Activated naive CD4-positive, alpha-beta T cell treated with anti-CD3 and anti-CD28 coated beads, Interleukin-2, amount 10 ng/mL, durations not matched to agents 7 days and 5 days (primary cell): ENCODE data around the gene OLFML1.

Experiments
- CTCF ChIA-PET: fragments of 350-600 bp; sonication (Branson Sonifier 250); formaldehyde crosslinking; loops from one replicate; lab custom pipeline; 2021; ENCODE audit warnings: antibody characterized with exemption; lab: Charles Lee
- DNase-seq: peaks from one replicate; pipeline ENCODE4 v3.0.0-alpha.2; 2020
- H3K27ac Mint-ChIP-seq: one replicate; pipeline ENCODE4 v1.8.0; 2021; ENCODE audit warnings: mild to moderate bottlenecking, moderate library complexity, mixed read lengths
- H3K27me3 Mint-ChIP-seq: one replicate; pipeline ENCODE4 v1.8.0; 2021; ENCODE audit warnings: mild to moderate bottlenecking, mixed read lengths
- H3K36me3 Mint-ChIP-seq: one replicate; pipeline ENCODE4 v1.8.0; 2021; ENCODE audit warnings: mixed read lengths
- H3K4me1 Mint-ChIP-seq: one replicate; pipeline ENCODE4 v1.8.0; 2021; ENCODE audit warnings: mixed read lengths
- H3K4me3 Mint-ChIP-seq: one replicate; pipeline ENCODE4 v1.8.0; 2021; ENCODE audit warnings: mild to moderate bottlenecking, moderate library complexity, mixed read lengths
- H3K9me3 Mint-ChIP-seq: one replicate; pipeline ENCODE4 v1.8.0; 2021; ENCODE audit warnings: mixed read lengths

The OLFML1 gene

DNA sequence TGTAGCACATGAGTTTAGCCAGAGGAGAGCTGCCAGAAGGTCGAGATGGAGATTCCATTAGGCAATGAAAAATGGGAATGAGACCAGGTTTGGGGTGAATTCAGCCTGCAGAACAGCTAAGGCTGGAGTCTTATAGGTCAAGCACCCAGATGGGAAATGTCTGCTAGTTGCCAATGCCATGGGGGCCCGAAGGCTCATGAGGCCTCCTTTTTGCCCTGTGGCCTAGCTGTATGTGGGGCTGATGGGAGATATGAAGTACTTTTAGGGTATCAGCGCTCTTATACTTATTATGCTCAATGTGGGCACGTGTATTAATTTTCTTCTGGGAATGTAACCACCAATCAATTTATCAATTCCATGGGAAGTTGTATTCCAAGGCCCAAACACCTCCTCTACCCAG is 37.2 kb downstream of the OLFML1 start:
- H3K4me3 Mint-ChIP-seq: no peak overlapping the region
- no peak overlapping the region for H3K27ac Mint-ChIP-seq
- peaks cover 9% of the 10 kb centered on the region for H3K27me3 Mint-ChIP-seq
- H3K36me3 Mint-ChIP-seq: peaks cover 34% of the 10 kb centered on the region
- H3K4me1 Mint-ChIP-seq: peaks cover 57% of the 10 kb centered on the region
- DNase-seq: no peak
- H3K9me3 Mint-ChIP-seq: peaks cover 5% of the 10 kb centered on the region
- CTCF ChIA-PET: interaction anchor here (2.9 to 5.1 kb wide), 2 partner anchors 11 to 15 kb away, joined by 14 to 31 read pairs; partner anchors contain the start of gene PPFIBP2

DNA sequence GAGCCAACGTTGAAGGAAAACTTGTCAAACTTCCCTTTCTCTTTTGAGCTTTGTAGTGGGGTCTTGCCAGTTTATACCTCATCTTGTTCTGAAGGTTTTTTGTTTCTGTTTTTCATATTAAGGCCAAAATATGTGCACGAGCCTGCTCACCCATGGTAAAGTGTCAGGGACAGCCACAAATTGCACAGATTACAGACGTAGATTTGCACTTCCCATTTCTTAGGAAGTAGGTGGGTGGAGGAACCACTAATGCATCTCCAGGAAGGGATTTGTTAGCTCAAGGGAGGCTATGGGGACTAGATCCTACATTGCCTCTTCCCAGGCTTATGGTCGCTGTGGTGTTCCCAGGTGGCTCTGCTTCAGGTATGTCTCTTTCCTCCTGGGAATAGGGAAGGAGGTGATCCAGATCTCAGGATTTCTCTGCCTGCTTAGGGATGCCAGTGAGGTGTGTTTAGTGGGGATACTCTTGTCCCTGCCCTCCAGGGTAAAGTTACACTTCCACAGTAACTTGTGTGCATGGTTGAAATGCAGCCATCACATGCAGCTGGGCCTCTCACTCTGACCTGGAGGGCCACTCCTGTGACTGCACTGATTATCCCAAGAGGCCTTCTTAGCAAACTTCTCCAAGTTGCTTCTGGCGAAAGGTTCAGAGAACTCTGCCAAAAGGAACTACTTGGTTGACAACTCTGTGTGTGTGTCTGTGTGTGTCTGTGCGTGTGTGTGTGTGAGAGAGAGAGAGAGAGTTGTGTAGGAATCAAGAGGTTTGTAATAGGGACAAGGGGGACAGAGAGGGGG is 38.3 kb downstream of the OLFML1 start:
- no peak for DNase-seq
- Mint-ChIP-seq H3K27ac (no peak overlapping the region), H3K27me3 (peaks cover 8% of the 10 kb centered on the region), H3K4me3 (no peak overlapping the region), H3K36me3 (peaks cover 27% of the 10 kb centered on the region), H3K9me3 (peaks cover 2% of the 10 kb centered on the region), H3K4me1 (peaks cover 64% of the 10 kb centered on the region)
- CTCF ChIA-PET: interaction anchor here (0.9 to 5.1 kb wide), 2 partner anchors 12 to 132 kb away, joined by 3 to 31 read pairs; partner anchors contain the start of gene PPFIBP2

DNA sequence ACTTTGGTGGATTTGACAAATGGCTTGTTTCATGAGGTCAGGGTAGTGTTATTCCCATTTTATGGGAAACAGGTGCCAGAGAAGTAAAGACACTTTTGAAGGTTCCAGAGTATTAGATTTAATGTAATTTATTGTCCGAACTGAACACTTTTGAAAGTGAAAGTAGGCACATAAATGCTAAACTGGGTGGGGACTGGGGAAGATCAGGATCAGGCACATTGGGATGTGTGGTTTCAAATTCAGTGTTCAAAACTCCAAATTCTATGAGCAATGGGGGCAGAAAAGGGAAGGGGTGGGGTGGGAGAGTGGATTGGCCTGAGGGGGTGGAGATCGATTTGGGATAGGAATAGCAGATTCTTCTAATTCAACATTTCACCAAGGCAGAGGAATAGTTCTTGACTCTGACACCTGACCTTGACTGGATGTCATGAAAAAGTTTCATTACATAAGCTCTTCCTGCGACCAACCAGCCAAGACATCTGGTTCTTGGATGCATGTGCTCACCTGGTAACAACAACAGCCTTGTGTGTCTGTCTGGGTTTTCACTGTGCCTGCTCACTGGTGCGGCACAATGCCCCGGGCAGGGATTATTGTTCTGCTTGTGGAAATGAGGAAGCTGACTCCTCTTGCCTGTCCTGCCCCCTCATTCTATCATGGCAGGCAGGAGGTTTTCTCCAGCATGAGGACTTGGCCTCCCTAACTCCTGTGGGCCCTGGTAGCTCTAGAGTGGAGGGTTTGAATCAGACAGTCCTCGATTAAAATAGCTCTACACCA is 39.3 kb downstream of the OLFML1 start:
- Mint-ChIP-seq H3K4me1 (peaks cover 69% of the 10 kb centered on the region), H3K9me3 (no peaks in the 10 kb centered on the region), H3K27ac (peak overlapping the region; percentile 42), H3K36me3 (peaks cover 24% of the 10 kb centered on the region), H3K4me3 (no peak overlapping the region), H3K27me3 (peaks cover 9% of the 10 kb centered on the region)
- CTCF ChIA-PET: interaction anchor here (5.1 kb wide), 1 partner anchor 13 kb away, joined by 31 read pairs; the partner anchor contains the start of gene PPFIBP2
- DNase-seq: no peak

DNA sequence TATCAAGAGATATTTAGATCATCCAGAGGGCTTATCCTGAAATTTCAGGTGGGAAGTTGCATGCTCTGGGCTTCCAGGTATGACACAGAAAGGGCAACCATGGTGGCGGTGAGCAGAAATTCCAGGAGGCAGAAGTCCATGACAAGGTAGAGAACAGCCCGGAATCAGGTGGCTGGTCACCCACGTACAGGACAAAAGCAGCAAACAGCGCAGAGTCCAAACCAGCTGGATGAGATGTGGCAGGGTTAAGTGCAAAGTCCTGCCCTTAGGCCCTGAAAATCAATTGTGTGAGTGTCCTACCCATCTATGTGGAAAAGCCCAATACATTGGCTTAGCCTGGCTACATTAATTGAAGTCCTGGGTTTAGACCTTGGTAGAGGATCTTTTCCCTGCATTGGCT is 40.1 kb downstream of the OLFML1 start:
- CTCF ChIA-PET: no interaction called here
- no peak for DNase-seq
- Mint-ChIP-seq H3K27me3 (peaks cover 9% of the 10 kb centered on the region), H3K9me3 (no peaks in the 10 kb centered on the region), H3K36me3 (peaks cover 22% of the 10 kb centered on the region), H3K27ac (no peak overlapping the region), H3K4me1 (peaks cover 76% of the 10 kb centered on the region), H3K4me3 (no peak overlapping the region)

GRCh38 chr11:7527029-7527428 is 41.7 kb downstream of the OLFML1 start:
- peaks cover 9% of the 10 kb centered on the region for H3K27me3 Mint-ChIP-seq
- CTCF ChIA-PET: no interaction called here
- H3K27ac Mint-ChIP-seq: peak overlapping the region; percentile 75
- peak overlapping the region; percentile 48 for H3K4me3 Mint-ChIP-seq
- peaks cover 28% of the 10 kb centered on the region for H3K36me3 Mint-ChIP-seq
- peak; percentile 81 for DNase-seq
- H3K9me3 Mint-ChIP-seq: no peaks in the 10 kb centered on the region
- peaks cover 87% of the 10 kb centered on the region for H3K4me1 Mint-ChIP-seq

DNA sequence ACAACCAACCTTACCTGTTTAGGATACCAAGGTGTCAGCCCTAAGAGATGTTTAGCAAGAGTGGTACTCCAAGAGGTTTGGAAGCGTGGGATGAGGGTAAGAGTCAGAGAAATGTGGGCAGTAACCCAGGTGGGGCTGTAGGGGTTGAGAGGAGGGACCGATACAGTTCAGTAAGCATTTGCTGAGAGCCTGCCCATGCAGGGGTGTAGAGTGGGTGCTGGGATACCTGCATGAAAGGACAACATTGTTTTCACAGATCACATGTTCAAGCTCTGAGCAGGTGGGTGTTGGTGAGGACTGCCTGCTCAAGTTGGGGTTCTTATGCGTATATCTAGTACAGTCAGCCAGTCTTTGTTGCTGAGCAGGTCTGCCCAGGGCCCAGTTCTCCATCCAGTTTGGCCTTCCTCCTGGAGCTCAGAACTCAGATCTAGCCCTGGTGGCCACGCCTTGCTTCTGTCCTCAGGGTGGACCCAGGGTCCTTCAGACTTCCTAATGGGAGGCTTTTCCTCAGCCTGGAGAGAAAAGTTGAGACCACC is 43.3 kb downstream of the OLFML1 start:
- peak overlapping the region; percentile 54 for H3K27ac Mint-ChIP-seq
- peaks cover 10% of the 10 kb centered on the region for H3K27me3 Mint-ChIP-seq
- H3K4me3 Mint-ChIP-seq: no peak overlapping the region
- CTCF ChIA-PET: no interaction called here
- peaks cover 83% of the 10 kb centered on the region for H3K4me1 Mint-ChIP-seq
- DNase-seq: no peak
- H3K36me3 Mint-ChIP-seq: peaks cover 31% of the 10 kb centered on the region
- H3K9me3 Mint-ChIP-seq: no peaks in the 10 kb centered on the region

DNA sequence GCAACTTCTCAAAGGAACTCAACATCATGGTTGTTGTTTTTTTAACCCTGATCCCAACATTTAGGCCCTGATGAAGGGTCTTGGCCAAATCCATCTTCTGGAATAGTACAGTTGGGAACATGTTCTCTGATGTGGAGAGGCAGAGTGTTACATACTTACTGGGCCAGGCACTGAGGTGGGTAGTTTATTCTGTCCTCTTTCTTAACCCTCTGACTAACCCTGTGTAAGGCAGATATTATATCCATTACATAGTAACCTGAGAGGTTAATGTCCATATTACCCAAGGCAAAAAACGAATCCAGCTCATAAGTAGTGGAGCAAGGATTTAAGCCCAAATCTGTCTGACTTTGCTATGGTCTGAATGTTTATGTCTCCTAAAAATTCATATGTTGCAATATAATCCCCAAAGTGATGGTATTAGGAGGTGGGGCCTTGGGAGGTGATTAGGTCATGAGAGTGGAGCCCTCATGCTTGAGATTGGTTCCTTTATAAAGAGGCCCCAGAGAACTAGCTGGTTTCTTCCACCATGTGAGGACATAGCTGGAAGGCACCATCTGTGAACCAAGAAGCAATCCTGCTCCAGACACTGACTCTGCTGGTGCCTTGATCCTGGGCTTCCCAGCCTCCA is 44.8 kb downstream of the OLFML1 start:
- Mint-ChIP-seq H3K9me3 (no peaks in the 10 kb centered on the region), H3K36me3 (peaks cover 33% of the 10 kb centered on the region), H3K27ac (no peak overlapping the region), H3K4me1 (peaks cover 83% of the 10 kb centered on the region), H3K4me3 (no peak overlapping the region), H3K27me3 (peaks cover 9% of the 10 kb centered on the region)
- CTCF ChIA-PET: interaction anchor here (0.8 to 2.4 kb wide), 3 partner anchors 17 to 158 kb away, joined by 3 to 15 read pairs (median 4); partner anchors contain the start of gene PPFIBP2
- DNase-seq: no peak

DNA sequence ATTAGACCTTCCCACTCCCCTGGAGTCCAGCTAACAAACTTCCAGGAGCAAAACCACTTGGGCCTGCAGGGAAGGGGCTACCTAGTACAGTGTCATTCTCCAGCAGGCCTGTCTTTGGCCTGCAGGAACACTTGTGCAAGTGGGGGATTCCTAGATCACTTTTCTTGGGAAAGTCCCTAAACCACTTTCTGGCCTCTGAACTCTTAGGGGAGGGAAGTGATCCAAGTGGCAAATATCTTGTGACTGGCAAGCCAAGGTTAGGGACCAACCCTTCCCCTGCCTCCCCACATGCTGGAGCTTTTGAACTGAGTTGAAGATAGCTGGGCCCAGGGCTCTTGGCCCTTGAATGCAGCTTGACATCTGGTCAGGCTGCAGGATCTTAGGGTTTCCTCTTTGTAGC is 45.7 kb downstream of the OLFML1 start:
- H3K27me3 Mint-ChIP-seq: peaks cover 10% of the 10 kb centered on the region
- H3K4me3 Mint-ChIP-seq: no peak overlapping the region
- no peak overlapping the region for H3K27ac Mint-ChIP-seq
- peaks cover 29% of the 10 kb centered on the region for H3K36me3 Mint-ChIP-seq
- DNase-seq: no peak
- CTCF ChIA-PET: interaction anchor here (0.8 to 2.4 kb wide), 3 partner anchors 18 to 157 kb away, joined by 3 to 15 read pairs (median 4); partner anchors contain the start of gene PPFIBP2
- H3K9me3 Mint-ChIP-seq: no peaks in the 10 kb centered on the region
- H3K4me1 Mint-ChIP-seq: peaks cover 82% of the 10 kb centered on the region

DNA sequence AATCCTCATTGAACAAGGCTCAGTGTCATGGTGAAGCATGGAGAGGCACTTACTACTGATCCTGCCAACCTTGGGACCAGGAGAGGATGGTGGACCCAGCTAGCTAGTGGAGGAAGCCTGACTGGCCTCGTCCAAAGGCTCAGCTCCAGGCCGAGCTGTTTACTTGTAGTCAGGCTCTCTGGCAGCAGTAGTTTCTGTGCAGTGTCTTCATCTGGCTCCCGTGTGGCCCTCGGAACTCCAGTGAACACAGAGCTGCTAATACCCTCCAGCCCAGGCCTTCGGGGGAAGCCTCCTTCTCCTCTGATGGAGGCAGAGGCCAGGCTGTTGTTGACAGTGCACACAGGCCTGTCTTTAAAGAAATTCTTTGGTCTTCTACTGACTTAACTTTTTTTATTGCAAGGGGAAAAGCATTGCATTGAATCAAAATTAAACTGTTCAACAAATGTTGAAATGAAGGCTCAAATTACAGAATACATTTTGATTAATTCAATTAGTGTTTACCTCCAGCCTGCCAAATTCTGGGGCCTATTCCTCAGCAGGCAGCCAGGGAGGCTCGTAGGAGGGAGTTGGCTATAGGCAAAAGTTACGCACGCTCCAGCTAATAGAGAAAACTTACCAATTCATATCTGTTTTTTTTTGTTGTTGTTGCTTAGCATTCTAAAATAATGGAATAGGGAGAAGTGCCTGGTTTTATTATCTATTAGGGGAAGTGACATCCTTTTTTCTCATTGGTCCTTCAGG is 47.3 kb downstream of the OLFML1 start:
- CTCF ChIA-PET: no interaction called here
- Mint-ChIP-seq H3K4me3 (no peak overlapping the region), H3K9me3 (no peaks in the 10 kb centered on the region), H3K4me1 (peaks cover 82% of the 10 kb centered on the region), H3K36me3 (peaks cover 27% of the 10 kb centered on the region), H3K27ac (no peak overlapping the region), H3K27me3 (peaks cover 19% of the 10 kb centered on the region)
- no peak for DNase-seq

- CTCF ChIA-PET: no interaction called here
- H3K9me3 Mint-ChIP-seq: no peaks in the 10 kb centered on the region
- no peak overlapping the region for H3K27ac Mint-ChIP-seq
- no peak for DNase-seq
- peaks cover 82% of the 10 kb centered on the region for H3K4me1 Mint-ChIP-seq
- peaks cover 27% of the 10 kb centered on the region for H3K27me3 Mint-ChIP-seq
- H3K36me3 Mint-ChIP-seq: peaks cover 30% of the 10 kb centered on the region
- H3K4me3 Mint-ChIP-seq: no peak overlapping the region
These were observed 48.1 kb downstream of the OLFML1 start for GRCh38 chr11:7533199-7534041.

GRCh38 chr11:7534042-7534378 is 48.7 kb downstream of the OLFML1 start:
- Mint-ChIP-seq H3K27me3 (peaks cover 24% of the 10 kb centered on the region), H3K9me3 (no peaks in the 10 kb centered on the region), H3K4me3 (no peak overlapping the region), H3K27ac (no peak overlapping the region), H3K4me1 (peaks cover 82% of the 10 kb centered on the region), H3K36me3 (peaks cover 30% of the 10 kb centered on the region)
- DNase-seq: no peak
- CTCF ChIA-PET: interaction anchor here (1.9 kb wide), 1 partner anchor 17 kb away, joined by 6 read pairs; no protein-coding TSS in a partner anchor

DNA sequence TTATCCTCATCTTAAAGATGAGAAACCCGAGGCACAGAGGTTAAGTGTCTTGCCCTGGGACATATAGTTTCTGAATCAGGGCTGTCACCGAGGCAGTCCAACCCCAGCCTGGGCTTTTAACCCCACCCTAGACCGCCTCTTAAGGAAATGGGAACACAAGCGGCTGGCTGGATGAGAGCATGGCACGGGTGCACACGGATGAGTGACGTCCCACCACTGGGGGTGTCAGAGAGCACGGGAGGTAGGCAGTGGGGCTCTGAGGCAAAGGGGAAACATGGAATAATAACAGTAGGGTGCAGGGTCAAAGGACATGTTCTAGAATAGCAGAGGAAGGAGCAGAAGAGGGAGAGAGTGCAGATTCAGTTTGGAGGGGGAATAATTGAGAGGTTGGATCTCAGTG is 50.8 kb downstream of the OLFML1 start:
- Mint-ChIP-seq H3K27me3 (peaks cover 34% of the 10 kb centered on the region), H3K27ac (no peak overlapping the region), H3K9me3 (no peaks in the 10 kb centered on the region), H3K36me3 (peaks cover 26% of the 10 kb centered on the region), H3K4me3 (no peak overlapping the region), H3K4me1 (peaks cover 72% of the 10 kb centered on the region)
- CTCF ChIA-PET: interaction anchor here (1.9 kb wide), 1 partner anchor 14 kb away, joined by 6 read pairs; no protein-coding TSS in a partner anchor
- no peak for DNase-seq
